Measurements from ENCODE around the gene SLC46A2. TPM values are rescaled to one million over a fixed set of nuclear protein-coding genes. Genes with fewer than 3 reads are reported as not detected.

SLC46A2 gene
- total RNA-seq, 2 donors from 2014 or later: 0.78 TPM; not detected in 1

DNA sequence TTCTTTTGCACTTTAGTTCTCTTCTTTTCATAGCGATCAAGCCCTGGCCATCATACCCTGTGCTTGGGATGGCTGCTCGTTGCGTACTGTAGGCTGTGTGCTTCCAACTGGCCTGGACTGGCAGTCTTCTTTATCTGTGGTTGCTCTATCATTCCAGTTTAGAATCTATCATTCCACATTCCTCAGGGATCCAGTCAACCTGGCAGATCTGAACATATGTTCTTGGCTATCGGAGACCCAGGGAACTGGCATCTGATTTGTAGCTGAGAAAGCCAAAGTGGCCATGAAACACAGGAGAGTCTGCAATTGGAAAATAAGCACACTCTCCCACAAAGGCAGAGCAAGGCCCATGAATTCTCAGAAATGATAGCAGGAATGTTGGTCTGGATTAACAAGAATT lies 22.6 kb upstream of the SLC46A2 start:
- no peak for DNase-seq
- intact Hi-C loops (cut with DNase I): no loop called here
- ATAC-seq: no peak
- TF ChIP-seq, protein P1, sequence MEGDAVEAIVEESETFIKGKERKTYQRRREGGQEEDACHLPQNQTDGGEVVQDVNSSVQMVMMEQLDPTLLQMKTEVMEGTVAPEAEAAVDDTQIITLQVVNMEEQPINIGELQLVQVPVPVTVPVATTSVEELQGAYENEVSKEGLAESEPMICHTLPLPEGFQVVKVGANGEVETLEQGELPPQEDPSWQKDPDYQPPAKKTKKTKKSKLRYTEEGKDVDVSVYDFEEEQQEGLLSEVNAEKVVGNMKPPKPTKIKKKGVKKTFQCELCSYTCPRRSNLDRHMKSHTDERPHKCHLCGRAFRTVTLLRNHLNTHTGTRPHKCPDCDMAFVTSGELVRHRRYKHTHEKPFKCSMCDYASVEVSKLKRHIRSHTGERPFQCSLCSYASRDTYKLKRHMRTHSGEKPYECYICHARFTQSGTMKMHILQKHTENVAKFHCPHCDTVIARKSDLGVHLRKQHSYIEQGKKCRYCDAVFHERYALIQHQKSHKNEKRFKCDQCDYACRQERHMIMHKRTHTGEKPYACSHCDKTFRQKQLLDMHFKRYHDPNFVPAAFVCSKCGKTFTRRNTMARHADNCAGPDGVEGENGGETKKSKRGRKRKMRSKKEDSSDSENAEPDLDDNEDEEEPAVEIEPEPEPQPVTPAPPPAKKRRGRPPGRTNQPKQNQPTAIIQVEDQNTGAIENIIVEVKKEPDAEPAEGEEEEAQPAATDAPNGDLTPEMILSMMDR (IDR thresholded peaks at IDR 0.05): no peak
- no peak for TF ChIP-seq POLR2A (IDR thresholded peaks at IDR 0.05)
- Histone ChIP-seq H3K9me3 (no peaks in the 10 kb centered on the region), H3K36me3 (replicated peaks in 1 of 2; ENCODE audit: insufficient read depth in 1 of 2, low read depth in 2 of 2) (no peaks in the 10 kb centered on the region), H3K27me3 (no peaks in the 10 kb centered on the region), H3K4me3 (no peak overlapping the region), H3K27ac (no peak overlapping the region), H3K4me1 (peaks cover 6% of the 10 kb centered on the region)
- WGBS, 2 donors: 95% methylated on average over 4 of the region's 4 CpGs

DNA sequence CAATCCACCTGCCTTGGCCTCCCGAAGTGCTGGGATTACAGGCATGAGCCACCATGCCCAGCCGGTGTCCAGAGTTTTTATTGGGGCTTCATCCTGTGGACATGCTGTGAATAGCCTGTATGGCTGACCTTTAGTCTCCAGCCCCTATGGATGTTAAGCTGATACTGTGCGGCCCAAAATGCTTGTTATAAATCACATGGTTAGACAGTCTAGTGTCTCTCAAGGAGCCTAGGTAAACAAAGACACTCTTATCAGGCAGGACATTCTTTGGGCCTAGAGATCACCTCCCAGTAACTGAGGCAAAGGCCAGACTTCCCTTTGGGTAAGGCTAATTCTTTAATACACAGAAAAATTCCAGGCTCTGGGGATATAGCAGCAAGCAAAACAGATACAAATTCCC lies 22.0 kb upstream of the SLC46A2 start:
- H3K27me3 ChIP-seq: no peaks in the 10 kb centered on the region
- TF ChIP-seq POLR2A (IDR thresholded peaks at IDR 0.05): no peak
- TF ChIP-seq, protein P1 (IDR thresholded peaks at IDR 0.05): no peak
- H3K36me3 ChIP-seq (replicated peaks in 1 of 2; ENCODE audit: insufficient read depth in 1 of 2, low read depth in 2 of 2): no peaks in the 10 kb centered on the region
- no peak overlapping the region for H3K27ac ChIP-seq
- ATAC-seq: no peak
- 79 to 94% methylated on average over 2 to 3 of the region's 3 CpGs for WGBS, 2 donors
- no peak overlapping the region for H3K4me3 ChIP-seq
- no peak for DNase-seq
- H3K4me1 ChIP-seq: peaks cover 6% of the 10 kb centered on the region
- intact Hi-C loops (cut with DNase I): no loop called here
- H3K9me3 ChIP-seq: no peaks in the 10 kb centered on the region

DNA sequence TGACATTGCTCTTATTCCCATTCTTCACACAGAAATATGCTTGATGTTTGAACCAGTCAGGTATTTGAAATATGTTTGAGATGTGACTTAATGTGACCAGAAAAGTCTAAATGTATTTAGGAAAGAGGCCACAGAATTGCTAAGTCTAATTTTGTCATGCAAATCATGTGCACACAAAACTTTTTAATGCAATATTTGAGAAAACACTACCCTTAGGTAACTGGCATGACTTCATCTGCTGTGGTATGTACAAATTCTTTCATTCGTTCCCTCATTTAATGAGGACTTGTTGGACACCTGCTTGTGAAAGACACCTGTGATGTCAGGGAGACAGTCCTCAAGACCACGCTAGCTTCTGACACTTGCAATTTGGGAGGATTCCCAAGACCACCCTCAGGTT lies 21.1 kb upstream of the SLC46A2 start:
- H3K4me3 ChIP-seq: no peak overlapping the region
- no peak overlapping the region for H3K27ac ChIP-seq
- DNase-seq (no peak), ATAC-seq (no peak)
- no peaks in the 10 kb centered on the region for H3K27me3 ChIP-seq
- H3K36me3 ChIP-seq (replicated peaks in 1 of 2; ENCODE audit: insufficient read depth in 1 of 2, low read depth in 2 of 2): no peaks in the 10 kb centered on the region
- TF ChIP-seq POLR2A (IDR thresholded peaks at IDR 0.05): no peak
- TF ChIP-seq, protein P1 (IDR thresholded peaks at IDR 0.05): no peak
- H3K4me1 ChIP-seq: no peaks in the 10 kb centered on the region
- H3K9me3 ChIP-seq: no peaks in the 10 kb centered on the region
- WGBS, 2 donors: 81% methylated on average over 2 of the region's 2 CpGs
- intact Hi-C loops (cut with DNase I): no loop called here

DNA sequence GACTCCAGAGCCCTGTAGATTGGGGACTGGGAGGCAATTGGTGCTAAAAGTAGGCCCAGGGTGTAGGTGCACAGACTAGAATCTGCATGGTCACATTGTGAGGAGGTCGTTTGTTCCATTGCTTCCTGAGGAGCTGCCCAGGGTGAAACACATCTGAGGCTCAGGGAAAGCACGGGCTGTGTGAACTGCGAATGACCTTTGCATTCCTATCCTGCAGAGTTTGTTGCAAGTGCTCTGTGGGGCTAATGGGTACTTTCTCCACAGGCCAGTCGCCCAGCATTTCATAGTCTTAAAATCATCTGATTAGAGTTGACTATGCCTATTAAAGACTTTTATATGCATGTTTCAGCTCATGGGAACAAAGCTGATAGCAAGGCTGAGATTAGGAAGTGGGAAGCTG lies 14.4 kb upstream of the SLC46A2 start:
- no peak for ATAC-seq

DNA sequence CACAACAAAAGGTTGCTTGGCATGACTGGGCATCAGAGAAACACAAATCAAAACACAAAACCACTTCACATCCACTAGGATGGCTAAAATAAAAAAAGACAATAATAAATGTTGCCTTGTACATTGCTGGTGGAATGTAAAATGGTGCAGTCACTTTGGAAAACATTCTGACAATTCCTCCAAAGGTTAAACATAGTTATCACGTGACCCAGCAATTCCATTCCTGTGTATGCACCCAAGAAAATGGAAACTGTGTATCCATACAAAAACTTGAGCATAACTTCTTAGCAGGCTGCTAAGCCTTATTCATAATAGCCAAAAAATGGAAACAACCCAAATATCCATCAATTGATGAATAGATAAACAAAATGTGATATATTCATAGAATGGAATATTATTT lies 10.2 kb upstream of the SLC46A2 start:
- Histone ChIP-seq H3K36me3 (replicated peaks in 1 of 2; ENCODE audit: insufficient read depth in 1 of 2, low read depth in 2 of 2) (no peaks in the 10 kb centered on the region), H3K9me3 (no peaks in the 10 kb centered on the region), H3K27me3 (no peaks in the 10 kb centered on the region), H3K4me3 (no peak overlapping the region), H3K4me1 (no peaks in the 10 kb centered on the region), H3K27ac (no peak overlapping the region)
- no peak for DNase-seq
- ATAC-seq: no peak
- intact Hi-C loops (cut with DNase I): no loop called here
- WGBS, 2 donors: 38 to 47% methylated on average over 1 of the region's 1 CpG
- TF ChIP-seq POLR2A (IDR thresholded peaks at IDR 0.05): no peak
- TF ChIP-seq, protein P1 (IDR thresholded peaks at IDR 0.05): no peak

More for the DNA sequence above, 14.4 kb upstream of the SLC46A2 start:
- H3K27me3 ChIP-seq: no peaks in the 10 kb centered on the region
- TF ChIP-seq, protein P1 (IDR thresholded peaks at IDR 0.05): no peak
- TF ChIP-seq POLR2A (IDR thresholded peaks at IDR 0.05): no peak
- no peaks in the 10 kb centered on the region for H3K4me1 ChIP-seq
- H3K4me3 ChIP-seq: no peak overlapping the region
- H3K9me3 ChIP-seq: no peaks in the 10 kb centered on the region
- no peak for DNase-seq
- H3K36me3 ChIP-seq (replicated peaks in 1 of 2; ENCODE audit: insufficient read depth in 1 of 2, low read depth in 2 of 2): no peaks in the 10 kb centered on the region
- intact Hi-C loops (cut with DNase I): no loop called here
- WGBS, 2 donors: 63 to 67% methylated on average over 4 of the region's 4 CpGs
- no peak overlapping the region for H3K27ac ChIP-seq
